Measurements from ENCODE around the gene MRPS18A. TPM values are rescaled to one million over a fixed set of nuclear protein-coding genes. Genes with fewer than 3 reads are reported as not detected.

Gene MRPS18A
- total and polyA plus RNA-seq, 9 of the 15 experiments (the other 6 are each of a cell fraction or from before 2014, with no cell fraction given) = 87.5 to 243 (median 125) TPM

GRCh38 chr6:43629505-43630300 is 57.9 kb downstream of the MRPS18A start (continued):
- TF ChIP-seq ERF (CRISPR knock-in tag; IDR thresholded peaks at IDR 0.05) (peak; percentile 89), NFATC3 (IDR thresholded peaks at IDR 0.05) (no peak), ZNF253 (CRISPR knock-in tag; conservative IDR thresholded peaks at IDR 0.05) (0 out of 2 replicates have a peak, but pooled peaks have one; percentile 19), ZNF561 (CRISPR knock-in tag; conservative IDR thresholded peaks at IDR 0.05) (peak; percentile 62), ZNF699 (CRISPR knock-in tag; IDR thresholded peaks at IDR 0.05; ENCODE audit: insufficient replicate concordance) (no peak), USF1 (CRISPR knock-in tag; IDR thresholded peaks at IDR 0.05) (0 out of 2 replicates have a peak, but pooled peaks have one; percentile 13), SRSF9 (IDR thresholded peaks at IDR 0.05; ENCODE audit: borderline replicate concordance, low read depth, low read length) (no peak), ZNF717 (CRISPR knock-in tag; IDR thresholded peaks at IDR 0.05) (peak; percentile 65; the same call in 1 of the 2 replicates), ZNF449 (CRISPR knock-in tag; IDR thresholded peaks at IDR 0.05) (no peak), ZBTB12 (CRISPR knock-in tag; IDR thresholded peaks at IDR 0.05) (no peak), ZNF75A (CRISPR knock-in tag; IDR thresholded peaks at IDR 0.05) (peak; percentile 23; the same call in 1 of the 2 replicates), ZNF140 (CRISPR knock-in tag; IDR thresholded peaks at IDR 0.05) (no peak), PYGO2 (tag; IDR thresholded peaks at IDR 0.05) (peak; percentile 76; the same call in 1 of the 2 replicates), ZNF224 (CRISPR knock-in tag; IDR thresholded peaks at IDR 0.05) (no peak; the same call in 1 of the 2 replicates), BRF1 (IDR thresholded peaks at IDR 0.05; ENCODE audit: borderline replicate concordance, extremely low read depth, insufficient read length) (no peak), ZNF184 (CRISPR knock-in tag; IDR thresholded peaks at IDR 0.05) (no peak), GABPB2 (CRISPR knock-in tag; conservative IDR thresholded peaks at IDR 0.05) (peak; percentile 81), BRD9 (IDR thresholded peaks at IDR 0.05; ENCODE audit: low read depth, partially characterized antibody) (peak; percentile 89), BRF2 (IDR thresholded peaks at IDR 0.05; ENCODE audit: borderline replicate concordance, insufficient read depth, insufficient read length) (no peak), ZNF668 (CRISPR knock-in tag; IDR thresholded peaks at IDR 0.05) (peak; percentile 81; the same call in 1 of the 2 replicates), TFAM (CRISPR knock-in tag; conservative IDR thresholded peaks at IDR 0.05) (no peak), TBL1XR1 (IDR thresholded peaks at IDR 0.05; ENCODE audit: low read length in 2 of 2) (peak; percentile 7 to 74; a peak in 1 of 4 replicates), SNIP1 (IDR thresholded peaks at IDR 0.05; ENCODE audit: low read depth) (no peak; the same call in 1 of the 2 replicates)
- TF ChIP-seq, protein P1, sequence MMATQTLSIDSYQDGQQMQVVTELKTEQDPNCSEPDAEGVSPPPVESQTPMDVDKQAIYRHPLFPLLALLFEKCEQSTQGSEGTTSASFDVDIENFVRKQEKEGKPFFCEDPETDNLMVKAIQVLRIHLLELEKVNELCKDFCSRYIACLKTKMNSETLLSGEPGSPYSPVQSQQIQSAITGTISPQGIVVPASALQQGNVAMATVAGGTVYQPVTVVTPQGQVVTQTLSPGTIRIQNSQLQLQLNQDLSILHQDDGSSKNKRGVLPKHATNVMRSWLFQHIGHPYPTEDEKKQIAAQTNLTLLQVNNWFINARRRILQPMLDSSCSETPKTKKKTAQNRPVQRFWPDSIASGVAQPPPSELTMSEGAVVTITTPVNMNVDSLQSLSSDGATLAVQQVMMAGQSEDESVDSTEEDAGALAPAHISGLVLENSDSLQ (IDR thresholded peaks at IDR 0.05) = no peak
